Fibroblast of lung (primary cell): Measurements from ENCODE around the gene PARG. TPM values are rescaled to one million over a fixed set of nuclear protein-coding genes. Genes with fewer than 3 reads are reported as not detected.
A peak's percentile ranks its signal among the peaks of the same experiment; 100 is the strongest.

Source experiments
- DNase-seq, 2 donors: peaks; one replicate each; pipeline versions ENCODE4 v3.0.0 to v3.0.0-alpha.2; 2010; ENCODE audit warnings: low read depth in 2 of 2
- H2AFZ ChIP-seq: 2 replicates; pipeline ENCODE4 v1.5.1; 2012; ENCODE audit warnings: low read length, control low read depth, inconsistent platforms
- H3K27ac ChIP-seq: 2 replicates; pipeline ENCODE4 v1.5.1; 2011; ENCODE audit warnings: low read length, control low read depth; ENCODE audit not compliant: insufficient read depth
- H3K27me3 ChIP-seq: 2 replicates; pipeline ENCODE4 v1.5.1; 2011; ENCODE audit warnings: mild to moderate bottlenecking, low read length; ENCODE audit not compliant: control insufficient read depth, insufficient read depth
- H3K36me3 ChIP-seq: 2 replicates; pipeline ENCODE4 v1.5.1; 2011; ENCODE audit warnings: low read length; ENCODE audit not compliant: control insufficient read depth, insufficient read depth
- H3K4me1 ChIP-seq: 2 replicates; pipeline ENCODE4 v1.5.1; 2011; ENCODE audit warnings: low read length; ENCODE audit not compliant: control insufficient read depth, insufficient read depth; ENCODE audit errors: extremely low read depth
- H3K4me2 ChIP-seq: 2 replicates; pipeline ENCODE4 v1.5.1; 2011; ENCODE audit warnings: low read length, control low read depth; ENCODE audit not compliant: insufficient read depth; ENCODE audit errors: extremely low read depth
- H3K4me3 ChIP-seq, 4 experiments: fragments of 200-600 bp in 1 of 4; sonication (generic) in 1 of 4; replicated peaks in 1 of 4; 2 replicates each; pipeline ENCODE4 v1.5.1; 2011 to 2016; ENCODE audit warnings: low read length in 4 of 4, low read depth in 3 of 4, mild to moderate bottlenecking in 3 of 4, control low read depth in 2 of 4, inconsistent platforms in 1 of 4, mixed read lengths in 1 of 4; ENCODE audit not compliant: insufficient read depth in 1 of 4; ENCODE audit errors: control extremely low read depth in 1 of 4
- H3K79me2 ChIP-seq: 2 replicates; pipeline ENCODE4 v1.5.1; 2012; ENCODE audit warnings: mild to moderate bottlenecking, low read length, inconsistent platforms; ENCODE audit not compliant: control insufficient read depth, insufficient read depth
- H3K9ac ChIP-seq: 2 replicates; pipeline ENCODE4 v1.5.1; 2011; ENCODE audit warnings: mild to moderate bottlenecking, low read length, control low read depth; ENCODE audit not compliant: insufficient read depth
- H3K9me3 ChIP-seq: 2 replicates; pipeline ENCODE4 v1.5.1; 2012; ENCODE audit warnings: low read depth, low read length; ENCODE audit not compliant: control insufficient read depth, insufficient read depth
- H4K20me1 ChIP-seq: 2 replicates; pipeline ENCODE4 v1.5.1; 2011; ENCODE audit warnings: low read length; ENCODE audit not compliant: control insufficient read depth, insufficient read depth; ENCODE audit errors: extremely low read depth
- CTCF ChIP-seq, 2 donors: IDR thresholded peaks in 1 of 2; conservative IDR thresholded peaks in 1 of 2; 1 replicate in 1 of 2; 2 replicates in 1 of 2; pipeline ENCODE4 v1.5.1; 2011 to 2012; ENCODE audit warnings: low read length in 2 of 2, control low read depth in 1 of 2, inconsistent platforms in 1 of 2, low read depth in 1 of 2, mild to moderate bottlenecking in 1 of 2
- EZH2 ChIP-seq: IDR thresholded peaks from 2 replicates; pipeline ENCODE4 v1.5.1; 2012; ENCODE audit warnings: low read length, control low read depth, mild to moderate bottlenecking; ENCODE audit errors: missing control alignments
- polyA plus RNA-seq, 2 donors: library from polyadenylated mRNA; depleted of rRNA in 1 of 2; stranded (reverse) in 1 of 2; unstranded in 1 of 2; fragments of >200 nt; gene quantifications; 2 replicates each; pipeline ENCODE4 v1.2.1, GENCODE V29; 2011 to 2012; ENCODE audit warnings: missing spikeins in 1 of 2
- total RNA-seq: library from RNA; depleted of rRNA; stranded (reverse); fragments of >200 nt; gene quantifications from 2 replicates; pipeline ENCODE4 v1.2.1, GENCODE V29; 2014

PARG gene
- total and polyA plus RNA-seq, 2 donors (not counting 1 experiment from before 2014, with no cell fraction given) = 12.1 to 34.7 TPM

GRCh38 chr10:49798275-49798674, 143.6 kb downstream of the PARG start:
- Histone ChIP-seq H3K27ac (no peak overlapping the region), H2AFZ (no peak overlapping the region), H3K4me2 (no peak overlapping the region), H3K9me3 (no peaks in the 10 kb centered on the region), H3K36me3 (no peaks in the 10 kb centered on the region), H3K79me2 (no peaks in the 10 kb centered on the region), H3K9ac (no peak overlapping the region), H3K4me3 (no peak overlapping the region), H4K20me1 (no peaks in the 10 kb centered on the region), H3K4me1 (no peaks in the 10 kb centered on the region), H3K27me3 (no peaks in the 10 kb centered on the region)
- DNase-seq = peak in 1 of 2 donors; percentile 17
- TF ChIP-seq CTCF (conservative IDR thresholded peaks at IDR 0.05 in 1 of 2, IDR thresholded peaks at IDR 0.05 in 1 of 2; ENCODE audit: low read depth in 1 of 2, low read length in 2 of 2) (no peak), EZH2 (no peak)

GRCh38 chr10:49791100-49791499, 150.7 kb downstream of the PARG start:
- Histone ChIP-seq H2AFZ (no peak overlapping the region), H3K4me2 (no peak overlapping the region), H3K4me3 (no peak overlapping the region), H3K9me3 (no peaks in the 10 kb centered on the region), H4K20me1 (no peaks in the 10 kb centered on the region), H3K27ac (no peak overlapping the region), H3K36me3 (no peaks in the 10 kb centered on the region), H3K9ac (no peak overlapping the region), H3K79me2 (no peaks in the 10 kb centered on the region), H3K27me3 (no peaks in the 10 kb centered on the region), H3K4me1 (no peaks in the 10 kb centered on the region)
- DNase-seq = no peak
- TF ChIP-seq CTCF (conservative IDR thresholded peaks at IDR 0.05 in 1 of 2, IDR thresholded peaks at IDR 0.05 in 1 of 2; ENCODE audit: low read depth in 1 of 2, low read length in 2 of 2) (no peak), EZH2 (no peak)

GRCh38 chr10:49784681-49785080, 157.1 kb downstream of the PARG start:
- Histone ChIP-seq H3K9me3 (no peaks in the 10 kb centered on the region), H3K27ac (no peak overlapping the region), H3K4me1 (no peaks in the 10 kb centered on the region), H3K9ac (no peak overlapping the region), H2AFZ (no peak overlapping the region), H3K4me3 (no peak overlapping the region), H3K79me2 (no peaks in the 10 kb centered on the region), H4K20me1 (no peaks in the 10 kb centered on the region), H3K36me3 (no peaks in the 10 kb centered on the region), H3K27me3 (peaks cover 4% of the 10 kb centered on the region), H3K4me2 (no peak overlapping the region)
- DNase-seq = no peak
- no peak for TF ChIP-seq CTCF (conservative IDR thresholded peaks at IDR 0.05 in 1 of 2, IDR thresholded peaks at IDR 0.05 in 1 of 2; ENCODE audit: low read depth in 1 of 2, low read length in 2 of 2)
